A549 (cell line): ENCODE data around the gene IKZF3. TPM values are rescaled to one million over a fixed set of nuclear protein-coding genes. Genes with fewer than 3 reads are reported as not detected.

ENCODE experiments used
- ATAC-seq, 2 experiments: fragments of 200-7000 bp in 1 of 2; fragments of >200 bp in 1 of 2; cut with Nextera tagmentation in 1 of 2; cut with Tn5 transposase in 1 of 2; 3 replicates each; pipeline versions ENCODE4 v1.8.0 to v1.9.1; 2018 to 2020; ENCODE audit warnings: mild to moderate bottlenecking in 1 of 2, moderate library complexity in 1 of 2
- CTCF ChIA-PET: fragments of 300-600 bp; sonication (Branson Sonifier 250); formaldehyde crosslinking; extraction: SDS; loops from one replicate; lab custom pipeline; 2021; ENCODE audit warnings: antibody characterized with exemption, inconsistent platforms; lab: Yijun Ruan, JAX
- POLR2A ChIA-PET: fragments of 350-600 bp; formaldehyde crosslinking; extraction: SDS; loops from one replicate; lab custom pipeline; 2021; ENCODE audit warnings: antibody characterized with exemption, inconsistent platforms; lab: Yijun Ruan, JAX
- DNase-seq, 2 experiments: peaks; one replicate each; pipeline versions ENCODE4 v3.0.0 to v3.0.0-alpha.2; 2011 to 2016; ENCODE audit warnings: low read depth in 1 of 2, low spot score in 1 of 2
- FAIRE-seq: peaks from 2 replicates; lab custom pipeline; 2011; peaks lifted over from hg19 to GRCh38; lab: Jason Lieb, UNC
- H3K27ac ChIP-seq, 2 experiments: fragments of >200 bp; sonication (Bioruptor Twin); formaldehyde crosslinking; 3 replicates each; pipeline ENCODE4 v1.5.1; 2016 to 2017
- H3K4me1 ChIP-seq: fragments of >200 bp; sonication (Bioruptor Twin); formaldehyde crosslinking; 3 replicates; pipeline ENCODE4 v1.6.1; 2016
- H3K4me2 ChIP-seq: fragments of >200 bp; sonication (Bioruptor Twin); formaldehyde crosslinking; 3 replicates; pipeline ENCODE4 v1.6.1; 2016
- H3K4me3 ChIP-seq: fragments of >200 bp; sonication (Bioruptor Twin); formaldehyde crosslinking; 3 replicates; pipeline ENCODE4 v1.5.1; 2016
- H3K9me3 ChIP-seq: fragments of >200 bp; sonication (Bioruptor Twin); formaldehyde crosslinking; 3 replicates; pipeline ENCODE4 v1.6.1; 2016
- BHLHE40 ChIP-seq: IDR thresholded peaks from 2 replicates; pipeline ENCODE4 v1.6.1; 2012; ENCODE audit warnings: low read depth, low read length, inconsistent platforms
- CBX2 ChIP-seq: fragments of 200-600 bp; sonication (generic); IDR thresholded peaks from 2 replicates; pipeline ENCODE4 v1.6.1; 2016; ENCODE audit warnings: low read depth, mild to moderate bottlenecking, borderline replicate concordance
- CEBPB ChIP-seq, 2 experiments: fragments of >200 bp in 1 of 2; sonication (Bioruptor Twin) in 1 of 2; formaldehyde crosslinking in 1 of 2; IDR thresholded peaks; 2 replicates each; pipeline ENCODE4 v1.6.1; 2012 to 2016
- EHF ChIP-seq: fragments of 250-450 bp; sonication (Bioruptor Pico); IDR thresholded peaks from 2 replicates; pipeline ENCODE4 v1.5.0; 2020; ENCODE audit warnings: mild to moderate bottlenecking
- EP300 ChIP-seq, 2 experiments: fragments of >200 bp; sonication (Bioruptor Twin); formaldehyde crosslinking; IDR thresholded peaks; 2 replicates in 1 of 2; 3 replicates in 1 of 2; pipeline ENCODE4 v1.6.1; 2016 to 2017
- FOSB ChIP-seq: fragments of 250-450 bp; sonication (Bioruptor Pico); IDR thresholded peaks from 2 replicates; pipeline ENCODE4 v1.5.0; 2020; ENCODE audit warnings: mild to moderate bottlenecking, moderate library complexity
- FOSL2 ChIP-seq, 2 experiments: fragments of 450-650 bp in 1 of 2; fragments of >200 bp in 1 of 2; sonication (Bioruptor Twin) in 1 of 2; formaldehyde crosslinking; IDR thresholded peaks; 2 replicates each; pipeline versions ENCODE4 v1.5.0 to v1.6.1; 2016 to 2020; ENCODE audit warnings: mild to moderate bottlenecking in 1 of 2, moderate library complexity in 1 of 2
- HOXB13 ChIP-seq: fragments of 250-450 bp; sonication (Bioruptor Pico); IDR thresholded peaks from 2 replicates; pipeline ENCODE4 v1.5.0; 2020; ENCODE audit warnings: low read depth, mild to moderate bottlenecking, moderate library complexity
- JUN ChIP-seq, 2 experiments: fragments of >200 bp; sonication (Bioruptor Twin); formaldehyde crosslinking; IDR thresholded peaks; 2 replicates in 1 of 2; 3 replicates in 1 of 2; pipeline ENCODE4 v1.6.1; 2016 to 2017
- JUNB ChIP-seq: fragments of >200 bp; sonication (Bioruptor Twin); formaldehyde crosslinking; IDR thresholded peaks from 2 replicates; pipeline ENCODE4 v1.6.1; 2016
- MAFK ChIP-seq: fragments of 450-650 bp; IDR thresholded peaks from 2 replicates; pipeline ENCODE4 v1.6.1; 2014; ENCODE audit not compliant: partially characterized antibody
- MAZ ChIP-seq: fragments of 150-350 bp; IDR thresholded peaks from 2 replicates; pipeline ENCODE4 v1.6.1; 2014; ENCODE audit warnings: antibody characterized with exemption, low read depth, low read length, borderline replicate concordance
- NPAS2 ChIP-seq: fragments of 250-450 bp; sonication (Bioruptor Pico); IDR thresholded peaks from 2 replicates; pipeline ENCODE4 v1.8.0; 2022; ENCODE audit warnings: mild to moderate bottlenecking, moderate library complexity, borderline replicate concordance
- NR3C1 ChIP-seq: fragments of >200 bp; sonication (Bioruptor Twin); formaldehyde crosslinking; IDR thresholded peaks from 3 replicates; pipeline ENCODE4 v1.6.1; 2017
- PHF8 ChIP-seq: fragments of 200-600 bp; sonication (generic); IDR thresholded peaks from 2 replicates; pipeline ENCODE4 v1.6.1; 2016; ENCODE audit warnings: low read depth, mild to moderate bottlenecking, antibody characterized with exemption, moderate library complexity, borderline replicate concordance
- POLR2AphosphoS2 ChIP-seq: conservative IDR thresholded peaks from 2 replicates; pipeline ENCODE4 v1.6.1; 2012; ENCODE audit warnings: low read length, improper control_type of control experiment, inconsistent platforms
- RAD21 ChIP-seq, 2 experiments: fragments of >200 bp in 1 of 2; sonication (Bioruptor Twin) in 1 of 2; formaldehyde crosslinking in 1 of 2; IDR thresholded peaks in 1 of 2; conservative IDR thresholded peaks in 1 of 2; 2 replicates in 1 of 2; 3 replicates in 1 of 2; pipeline ENCODE4 v1.6.1; 2012 to 2018; ENCODE audit warnings: inconsistent platforms in 1 of 2
- RCOR1 ChIP-seq: fragments of 150-350 bp; IDR thresholded peaks from 2 replicates; pipeline ENCODE4 v1.6.1; 2014; ENCODE audit warnings: antibody characterized with exemption, low read length, low read depth
- RFX5 ChIP-seq: fragments of 450-650 bp; IDR thresholded peaks from 2 replicates; pipeline ENCODE4 v1.7.1; 2014; ENCODE audit warnings: antibody characterized with exemption, mild to moderate bottlenecking, moderate library complexity
- RNF2 ChIP-seq: fragments of 200-600 bp; sonication (generic); IDR thresholded peaks from 2 replicates; pipeline ENCODE4 v1.6.1; 2016; ENCODE audit warnings: low read depth, mild to moderate bottlenecking, antibody characterized with exemption, moderate library complexity, borderline replicate concordance
- SMC3 ChIP-seq: fragments of >200 bp; sonication (Bioruptor Twin); formaldehyde crosslinking; IDR thresholded peaks from 3 replicates; pipeline ENCODE4 v1.6.1; 2018; ENCODE audit warnings: inconsistent platforms
- TP53 ChIP-seq: fragments of 250-450 bp; sonication (Bioruptor Pico); IDR thresholded peaks from 2 replicates; pipeline ENCODE4 v1.5.0; 2021; ENCODE audit warnings: mild to moderate bottlenecking, moderate library complexity
- USF2 ChIP-seq: fragments of 450-650 bp; IDR thresholded peaks from 2 replicates; pipeline ENCODE4 v1.6.1; 2014; ENCODE audit warnings: antibody characterized with exemption
- ZC3H11A ChIP-seq: fragments of 450-650 bp; IDR thresholded peaks from 2 replicates; pipeline ENCODE4 v1.6.1; 2014; ENCODE audit warnings: antibody characterized with exemption, mild to moderate bottlenecking
- WGBS: methylation state at CpG from one replicate; pipeline ENCODE4 v1.1.6; 2017; ENCODE audit errors: missing lambda C conversion rate; 5-methylcytosine and 5-hydroxymethylcytosine counted together
- polyA plus RNA-seq, 4 experiments: library from polyadenylated mRNA; depleted of rRNA in 3 of 4; stranded (reverse); fragments of >200 nt; fragmentation: RNase III in 1 of 4; extraction: RNeasy Plus Mini Kit Qiagen cat#74134 plus additional on column Dnase treatment in 1 of 4; gene quantifications; 2 replicates in 3 of 4; 3 replicates in 1 of 4; pipeline ENCODE4 v1.2.3, GENCODE V29; 2011 to 2017
- TF ChIP-seq, protein P1 (sequence below): IDR thresholded peaks from 2 replicates; pipeline ENCODE4 v1.6.1; 2012; ENCODE audit warnings: low read depth, borderline replicate concordance
- TF ChIP-seq, protein P2 (sequence below): fragments of 200-600 bp; sonication (generic); IDR thresholded peaks from 2 replicates; pipeline ENCODE4 v1.6.1; 2016; ENCODE audit warnings: antibody characterized with exemption, mild to moderate bottlenecking, moderate library complexity
- TF ChIP-seq, protein P3 (sequence below): fragments of 150-350 bp; IDR thresholded peaks from 2 replicates; pipeline ENCODE4 v1.6.1; 2014; ENCODE audit warnings: low read depth, mild to moderate bottlenecking, low read length

The IKZF3 gene
- polyA plus RNA-seq, 2 of the 4 experiments (the other 2 are of a cell fraction), result not detected

DNA sequence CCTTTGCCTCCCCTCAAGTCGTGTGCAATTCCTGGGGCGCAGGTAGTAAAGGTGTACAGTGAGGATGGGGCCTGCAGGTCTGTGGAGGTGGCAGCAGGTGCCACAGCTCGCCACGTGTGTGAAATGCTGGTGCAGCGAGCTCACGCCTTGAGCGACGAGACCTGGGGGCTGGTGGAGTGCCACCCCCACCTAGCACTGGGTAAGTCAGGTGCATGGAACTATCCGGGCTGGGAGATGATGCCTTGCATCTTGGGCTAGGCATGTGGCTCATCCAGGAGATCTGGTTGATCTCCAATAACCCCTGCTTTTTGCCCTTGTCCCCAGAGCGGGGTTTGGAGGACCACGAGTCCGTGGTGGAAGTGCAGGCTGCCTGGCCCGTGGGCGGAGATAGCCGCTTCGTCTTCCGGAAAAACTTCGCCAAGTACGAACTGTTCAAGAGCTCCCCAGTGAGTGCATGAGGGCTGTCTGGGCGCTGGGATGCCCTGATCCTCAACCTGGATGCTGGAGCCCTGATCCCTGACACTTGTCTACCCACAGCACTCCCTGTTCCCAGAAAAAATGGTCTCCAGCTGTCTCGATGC lies 121.2 kb downstream of the IKZF3 start:
- TF ChIP-seq NR3C1, result no peak
- TF ChIP-seq, protein P1, sequence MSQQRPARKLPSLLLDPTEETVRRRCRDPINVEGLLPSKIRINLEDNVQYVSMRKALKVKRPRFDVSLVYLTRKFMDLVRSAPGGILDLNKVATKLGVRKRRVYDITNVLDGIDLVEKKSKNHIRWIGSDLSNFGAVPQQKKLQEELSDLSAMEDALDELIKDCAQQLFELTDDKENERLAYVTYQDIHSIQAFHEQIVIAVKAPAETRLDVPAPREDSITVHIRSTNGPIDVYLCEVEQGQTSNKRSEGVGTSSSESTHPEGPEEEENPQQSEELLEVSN, result no peak
- no peak for TF ChIP-seq NPAS2 (CRISPR knock-in tag)
- no peak for TF ChIP-seq TP53 (CRISPR knock-in tag)
- TF ChIP-seq EHF (CRISPR knock-in tag), result no peak
- no peak for TF ChIP-seq RFX5
- TF ChIP-seq RNF2, result no peak
- no peak for TF ChIP-seq MAZ
- TF ChIP-seq EP300 (IDR thresholded peaks at IDR 0.05), result no peak
- no peak for TF ChIP-seq CEBPB (IDR thresholded peaks at IDR 0.05)
- no peak for TF ChIP-seq JUN (IDR thresholded peaks at IDR 0.05)
- TF ChIP-seq POLR2AphosphoS2, result no peak
- TF ChIP-seq SMC3, result no peak
- TF ChIP-seq BHLHE40, result no peak
- no peak for TF ChIP-seq MAFK
- TF ChIP-seq PHF8, result no peak
- no peak for TF ChIP-seq RCOR1
- TF ChIP-seq ZC3H11A, result no peak
- no peak for TF ChIP-seq HOXB13
- TF ChIP-seq JUNB, result no peak
- WGBS, result 92% methylated on average over 21 of the region's 21 CpGs
- Histone ChIP-seq H3K27ac (no peak overlapping the region), H3K4me2 (no peak overlapping the region), H3K4me3 (no peak overlapping the region), H3K9me3 (no peaks in the 10 kb centered on the region), H3K4me1 (peaks cover 22% of the 10 kb centered on the region)
- DNase-seq, result no peak
- POLR2A ChIA-PET, result no interaction called here
- CTCF ChIA-PET, result interaction anchor here (0.9 to 15.6 kb wide), 3 partner anchors 10 to 16 kb away, joined by 3 to 171 read pairs (median 19); partner anchors contain the start of gene MIEN1
- no peak for ATAC-seq
- FAIRE-seq, result no peak

DNA sequence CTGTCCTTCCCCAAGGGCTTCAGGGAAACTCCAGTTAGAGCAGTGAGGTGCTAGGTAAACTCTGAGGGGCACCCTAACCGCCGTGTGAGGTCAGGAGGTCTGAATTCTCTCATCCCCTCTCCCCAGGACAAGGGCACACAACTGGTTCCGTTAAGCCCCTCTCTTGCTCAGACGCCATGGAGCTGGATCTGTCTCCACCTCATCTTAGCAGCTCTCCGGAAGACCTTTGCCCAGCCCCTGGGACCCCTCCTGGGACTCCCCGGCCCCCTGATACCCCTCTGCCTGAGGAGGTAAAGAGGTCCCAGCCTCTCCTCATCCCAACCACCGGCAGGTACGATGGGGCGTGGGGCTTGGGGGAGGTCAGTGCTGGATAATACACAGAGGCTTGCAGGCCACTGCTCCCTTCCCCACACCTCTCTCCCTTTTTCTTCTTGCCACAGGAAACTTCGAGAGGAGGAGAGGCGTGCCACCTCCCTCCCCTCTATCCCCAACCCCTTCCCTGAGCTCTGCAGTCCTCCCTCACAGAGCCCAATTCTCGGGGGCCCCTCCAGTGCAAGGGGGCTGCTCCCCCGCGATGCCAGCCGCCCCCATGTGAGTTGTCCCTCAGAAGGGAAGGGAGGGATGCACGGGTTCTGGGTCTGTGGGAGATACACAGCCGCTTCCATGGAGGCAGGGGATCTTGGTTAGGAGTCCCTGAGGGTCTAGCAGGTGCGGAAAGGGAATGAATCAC lies 121.8 kb downstream of the IKZF3 start:
- CTCF ChIA-PET, result interaction anchor here (0.5 to 15.6 kb wide), 6 partner anchors 11 to 446 kb away, joined by 3 to 171 read pairs (median 4); partner anchors contain the start of gene MIEN1

More for the DNA sequence above, 121.8 kb downstream of the IKZF3 start:
- no peak overlapping the region for H3K27ac ChIP-seq
- no peak for TF ChIP-seq FOSL2 (IDR thresholded peaks at IDR 0.05)
- no peak for TF ChIP-seq FOSL2 (CRISPR knock-in tag; IDR thresholded peaks at IDR 0.05)
- no peak for TF ChIP-seq JUN (IDR thresholded peaks at IDR 0.05)
- TF ChIP-seq TP53 (CRISPR knock-in tag), result no peak
- TF ChIP-seq RAD21 (conservative IDR thresholded peaks at IDR 0.05 in 1 of 2, IDR thresholded peaks at IDR 0.05 in 1 of 2), result no peak
- TF ChIP-seq CBX2, result no peak
- TF ChIP-seq, protein P2, sequence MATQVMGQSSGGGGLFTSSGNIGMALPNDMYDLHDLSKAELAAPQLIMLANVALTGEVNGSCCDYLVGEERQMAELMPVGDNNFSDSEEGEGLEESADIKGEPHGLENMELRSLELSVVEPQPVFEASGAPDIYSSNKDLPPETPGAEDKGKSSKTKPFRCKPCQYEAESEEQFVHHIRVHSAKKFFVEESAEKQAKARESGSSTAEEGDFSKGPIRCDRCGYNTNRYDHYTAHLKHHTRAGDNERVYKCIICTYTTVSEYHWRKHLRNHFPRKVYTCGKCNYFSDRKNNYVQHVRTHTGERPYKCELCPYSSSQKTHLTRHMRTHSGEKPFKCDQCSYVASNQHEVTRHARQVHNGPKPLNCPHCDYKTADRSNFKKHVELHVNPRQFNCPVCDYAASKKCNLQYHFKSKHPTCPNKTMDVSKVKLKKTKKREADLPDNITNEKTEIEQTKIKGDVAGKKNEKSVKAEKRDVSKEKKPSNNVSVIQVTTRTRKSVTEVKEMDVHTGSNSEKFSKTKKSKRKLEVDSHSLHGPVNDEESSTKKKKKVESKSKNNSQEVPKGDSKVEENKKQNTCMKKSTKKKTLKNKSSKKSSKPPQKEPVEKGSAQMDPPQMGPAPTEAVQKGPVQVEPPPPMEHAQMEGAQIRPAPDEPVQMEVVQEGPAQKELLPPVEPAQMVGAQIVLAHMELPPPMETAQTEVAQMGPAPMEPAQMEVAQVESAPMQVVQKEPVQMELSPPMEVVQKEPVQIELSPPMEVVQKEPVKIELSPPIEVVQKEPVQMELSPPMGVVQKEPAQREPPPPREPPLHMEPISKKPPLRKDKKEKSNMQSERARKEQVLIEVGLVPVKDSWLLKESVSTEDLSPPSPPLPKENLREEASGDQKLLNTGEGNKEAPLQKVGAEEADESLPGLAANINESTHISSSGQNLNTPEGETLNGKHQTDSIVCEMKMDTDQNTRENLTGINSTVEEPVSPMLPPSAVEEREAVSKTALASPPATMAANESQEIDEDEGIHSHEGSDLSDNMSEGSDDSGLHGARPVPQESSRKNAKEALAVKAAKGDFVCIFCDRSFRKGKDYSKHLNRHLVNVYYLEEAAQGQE, result no peak
- TF ChIP-seq CEBPB (IDR thresholded peaks at IDR 0.05), result no peak
- no peak for TF ChIP-seq NPAS2 (CRISPR knock-in tag)
- TF ChIP-seq, protein P3, sequence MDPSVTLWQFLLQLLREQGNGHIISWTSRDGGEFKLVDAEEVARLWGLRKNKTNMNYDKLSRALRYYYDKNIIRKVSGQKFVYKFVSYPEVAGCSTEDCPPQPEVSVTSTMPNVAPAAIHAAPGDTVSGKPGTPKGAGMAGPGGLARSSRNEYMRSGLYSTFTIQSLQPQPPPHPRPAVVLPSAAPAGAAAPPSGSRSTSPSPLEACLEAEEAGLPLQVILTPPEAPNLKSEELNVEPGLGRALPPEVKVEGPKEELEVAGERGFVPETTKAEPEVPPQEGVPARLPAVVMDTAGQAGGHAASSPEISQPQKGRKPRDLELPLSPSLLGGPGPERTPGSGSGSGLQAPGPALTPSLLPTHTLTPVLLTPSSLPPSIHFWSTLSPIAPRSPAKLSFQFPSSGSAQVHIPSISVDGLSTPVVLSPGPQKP, result no peak
- TF ChIP-seq ZC3H11A, result no peak
- TF ChIP-seq FOSB, result no peak
- no peak for TF ChIP-seq SMC3
- TF ChIP-seq USF2, result no peak
- TF ChIP-seq NR3C1, result no peak
- 86% methylated on average over 16 of the region's 18 CpGs for WGBS
- peaks cover 25% of the 10 kb centered on the region for H3K4me1 ChIP-seq
- ATAC-seq, result no peak
- FAIRE-seq, result no peak
- no peak overlapping the region for H3K4me2 ChIP-seq
- H3K4me3 ChIP-seq, result no peak overlapping the region
- POLR2A ChIA-PET, result no interaction called here
- no peak for DNase-seq
- H3K9me3 ChIP-seq, result no peaks in the 10 kb centered on the region
